Panc1 (cell line): ENCODE results near the gene NINL. TPM values are rescaled to one million over a fixed set of nuclear protein-coding genes. Genes with fewer than 3 reads are reported as not detected.

ENCODE experiments used
- ATAC-seq: fragments of 200-7000 bp; cut with Tn5 transposase; 2 replicates; pipeline ENCODE4 v1.9.1; 2020; ENCODE audit warnings: mild to moderate bottlenecking, moderate library complexity
- BruUV-seq: library from RNA; stranded (reverse); fragments of 400-500 nt; replicated peaks from 2 replicates; lab custom pipeline; 2021; lab: Mats Ljungman, UMichigan
- CTCF ChIA-PET: fragments of 300-600 bp; sonication (Branson Sonifier 250); formaldehyde crosslinking; loops from one replicate; lab custom pipeline; 2022; ENCODE audit warnings: antibody characterized with exemption; lab: Charles Lee
- POLR2A ChIA-PET: fragments of 300-600 bp; sonication (Branson Sonifier 250); formaldehyde crosslinking; loops from one replicate; lab custom pipeline; 2022; ENCODE audit warnings: antibody characterized with exemption; lab: Charles Lee
- DNase-seq: peaks from one replicate; pipeline ENCODE4 v3.0.0-alpha.2; 2010; ENCODE audit warnings: low read depth, low spot score
- H3K27ac ChIP-seq: 2 replicates; pipeline ENCODE4 v1.5.1; 2011; ENCODE audit warnings: mild to moderate bottlenecking, low read length, inconsistent platforms
- H3K27me3 ChIP-seq: fragments of 200-500 bp; sonication (Bioruptor generic); 2 replicates; pipeline ENCODE4 v1.6.0; 2014; ENCODE audit warnings: low read length, inconsistent platforms; ENCODE audit not compliant: control insufficient read depth, insufficient read depth
- H3K36me3 ChIP-seq: fragments of 200-500 bp; sonication (Bioruptor generic); 2 replicates; pipeline ENCODE4 v1.5.1; 2014; ENCODE audit warnings: inconsistent platforms, mild to moderate bottlenecking, low read length, moderate library complexity; ENCODE audit not compliant: control insufficient read depth, insufficient read depth
- H3K4me1 ChIP-seq: 2 replicates; pipeline ENCODE4 v1.5.1; 2011; ENCODE audit warnings: inconsistent platforms, mild to moderate bottlenecking, low read length, moderate library complexity; ENCODE audit not compliant: control insufficient read depth, insufficient read depth
- H3K4me3 ChIP-seq, 2 experiments: 2 replicates each; pipeline ENCODE4 v1.5.1; 2011 to 2012; ENCODE audit warnings: low read depth in 2 of 2, low read length in 2 of 2, mild to moderate bottlenecking in 2 of 2, inconsistent platforms in 1 of 2, moderate library complexity in 1 of 2
- H3K9me3 ChIP-seq: fragments of 200-500 bp; sonication (Bioruptor generic); 2 replicates; pipeline ENCODE4 v1.5.1; 2014; ENCODE audit warnings: low read depth, mild to moderate bottlenecking, inconsistent platforms, low read length, moderate library complexity; ENCODE audit not compliant: control insufficient read depth, insufficient read depth
- CTCF ChIP-seq: fragments of 450-650 bp; IDR thresholded peaks from 2 replicates; pipeline ENCODE4 v1.5.1; 2017; ENCODE audit warnings: mild to moderate bottlenecking
- POLR2AphosphoS5 ChIP-seq: IDR thresholded peaks from 2 replicates; pipeline ENCODE4 v1.6.1; 2012; ENCODE audit warnings: mild to moderate bottlenecking, low read depth, low read length, moderate library complexity
- REST ChIP-seq, 2 experiments: IDR thresholded peaks; 2 replicates each; pipeline ENCODE4 v1.6.1; 2011 to 2012; ENCODE audit warnings: low read depth in 2 of 2, control low read depth in 1 of 2, low read length in 1 of 2, mild to moderate bottlenecking in 1 of 2, moderate library complexity in 1 of 2; ENCODE audit not compliant: insufficient read depth in 1 of 2
- SIN3A ChIP-seq: IDR thresholded peaks from 2 replicates; pipeline ENCODE4 v1.6.1; 2012; ENCODE audit warnings: low read depth, mild to moderate bottlenecking, low read length, moderate library complexity, borderline replicate concordance; ENCODE audit not compliant: insufficient read depth
- TCF7L2 ChIP-seq: IDR thresholded peaks from 2 replicates; pipeline ENCODE4 v1.6.1; 2011; ENCODE audit warnings: mild to moderate bottlenecking, low read depth, low read length, inconsistent platforms
- in situ Hi-C: cut with HindIII; loops from 2 replicates; pipeline ENCODE4 v1.10.0; 2016; ENCODE audit warnings: low sequenced_read_pairs, low pct_unique_long_range_greater_than_20kb
- intact Hi-C: fragments of 100-400 bp; cut with micrococcal nuclease; formaldehyde crosslinking; loops from one replicate; pipeline ENCODE4 v1.10.0; 2022; ENCODE audit not compliant: unreplicated experiment
- total RNA-seq: library from RNA; stranded (reverse); gene quantifications from one replicate; pipeline ENCODE4 v1.2.1, GENCODE V29; 2021; ENCODE audit not compliant: unreplicated experiment

NINL gene
- total RNA-seq, 1 experiment from 2014 or later = 25.0 TPM

- CTCF ChIA-PET = no interaction called here
Measured at GRCh38 chr20:25464501-25465242, 120.7 kb downstream of the NINL start.

More at GRCh38 chr20:25464501-25465242, 120.7 kb downstream of the NINL start:
- H3K9me3 ChIP-seq = no peaks in the 10 kb centered on the region
- no peak for DNase-seq
- H3K36me3 ChIP-seq = peaks cover 2% of the 10 kb centered on the region
- ATAC-seq = no peak
- no peak overlapping the region for H3K4me3 ChIP-seq
- TSS peak; percentile 38 for BruUV-seq
- TF ChIP-seq TCF7L2 (no peak), SIN3A (no peak), CTCF (no peak), REST (IDR thresholded peaks at IDR 0.05; ENCODE audit: insufficient read depth in 1 of 2, low read depth in 2 of 2, low read length in 1 of 2) (no peak), POLR2AphosphoS5 (no peak)
- H3K27me3 ChIP-seq = no peaks in the 10 kb centered on the region
- intact Hi-C loops (no loop called here), in situ Hi-C loops (no loop called here)
- POLR2A ChIA-PET = no interaction called here
- H3K4me1 ChIP-seq = no peaks in the 10 kb centered on the region
- no peak overlapping the region for H3K27ac ChIP-seq
